NCI-H2227 treated with DMSO at 0.1 percent for 48 hours (cell line): ENCODE data around the gene CLEC16A.
"Not testable (repeated sequence)": the region's sequence is repeated elsewhere in the genome, so short reads cannot be mapped to it uniquely, and the experiment has no call there.

Experiments
- DNase-seq: peaks from one replicate; lab custom pipeline; 2025; lab: John Stamatoyannopoulos, UW

The CLEC16A gene

DNA sequence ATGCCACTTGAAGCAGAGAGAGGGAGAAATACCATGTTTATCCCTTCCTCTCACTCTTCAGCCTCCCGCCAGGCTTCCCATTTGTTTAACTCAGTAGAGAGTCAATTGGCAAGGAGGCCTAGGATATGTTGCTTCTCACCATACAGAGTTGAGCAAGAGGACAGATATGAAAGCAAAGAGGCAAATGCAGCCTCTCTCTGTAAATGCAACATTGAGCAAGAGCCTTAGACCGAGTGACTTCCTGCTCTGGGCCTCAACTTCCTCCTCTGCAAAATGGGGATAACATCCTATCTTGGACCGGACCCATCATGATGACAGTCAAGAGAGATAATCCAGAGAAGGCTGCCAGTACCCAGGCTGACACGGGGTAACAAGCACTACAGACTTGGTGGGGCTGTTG, 274.8 kb downstream of the CLEC16A start:
- no peak for DNase-seq

- DNase-seq, result not testable (repeated sequence)
Observed at GRCh38 chr16:11220507-11220906, 276.1 kb downstream of the CLEC16A start.

DNA sequence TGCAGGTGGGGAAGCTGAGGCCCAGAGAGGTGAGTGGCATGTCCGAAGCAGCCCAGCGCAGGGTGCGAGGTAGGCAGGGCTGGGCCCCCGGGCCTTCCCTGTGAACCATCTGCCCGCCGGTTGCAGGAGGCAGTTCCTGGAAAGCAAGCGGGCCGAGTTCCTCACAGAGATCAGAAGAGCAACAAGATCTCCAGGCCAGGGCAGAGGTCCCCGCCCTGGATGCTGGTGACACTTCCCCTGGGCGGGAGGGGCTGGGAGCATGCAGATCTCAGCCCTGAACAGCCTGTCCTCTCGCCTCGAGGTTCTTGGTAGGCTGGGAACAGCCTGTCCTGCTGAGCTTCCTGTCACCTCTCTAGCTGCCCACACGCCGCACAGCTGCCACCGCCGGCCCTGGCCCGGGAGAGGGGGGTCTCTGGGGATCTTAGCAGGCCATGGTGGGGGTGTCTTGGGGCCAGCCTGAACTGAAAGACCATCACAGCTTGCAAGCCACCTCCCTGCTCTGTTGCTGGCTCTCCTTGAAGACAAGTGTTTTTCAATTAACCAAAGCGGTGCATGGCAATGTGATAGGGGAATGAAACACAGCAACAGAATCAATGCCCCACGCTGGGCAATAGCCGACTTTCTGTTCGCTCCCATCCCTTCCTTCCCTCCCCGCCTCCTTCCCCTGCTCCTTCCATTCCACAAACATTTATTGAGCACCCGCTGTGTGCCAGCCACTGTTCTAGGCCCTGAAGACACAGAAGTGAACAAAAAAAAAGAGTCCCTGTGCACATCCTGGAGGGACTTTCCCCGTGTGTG, 279.9 kb downstream of the CLEC16A start:
- DNase-seq, result no peak

- no peak for DNase-seq
Observed at GRCh38 chr16:11224894-11225676, 280.7 kb downstream of the CLEC16A start.

DNA sequence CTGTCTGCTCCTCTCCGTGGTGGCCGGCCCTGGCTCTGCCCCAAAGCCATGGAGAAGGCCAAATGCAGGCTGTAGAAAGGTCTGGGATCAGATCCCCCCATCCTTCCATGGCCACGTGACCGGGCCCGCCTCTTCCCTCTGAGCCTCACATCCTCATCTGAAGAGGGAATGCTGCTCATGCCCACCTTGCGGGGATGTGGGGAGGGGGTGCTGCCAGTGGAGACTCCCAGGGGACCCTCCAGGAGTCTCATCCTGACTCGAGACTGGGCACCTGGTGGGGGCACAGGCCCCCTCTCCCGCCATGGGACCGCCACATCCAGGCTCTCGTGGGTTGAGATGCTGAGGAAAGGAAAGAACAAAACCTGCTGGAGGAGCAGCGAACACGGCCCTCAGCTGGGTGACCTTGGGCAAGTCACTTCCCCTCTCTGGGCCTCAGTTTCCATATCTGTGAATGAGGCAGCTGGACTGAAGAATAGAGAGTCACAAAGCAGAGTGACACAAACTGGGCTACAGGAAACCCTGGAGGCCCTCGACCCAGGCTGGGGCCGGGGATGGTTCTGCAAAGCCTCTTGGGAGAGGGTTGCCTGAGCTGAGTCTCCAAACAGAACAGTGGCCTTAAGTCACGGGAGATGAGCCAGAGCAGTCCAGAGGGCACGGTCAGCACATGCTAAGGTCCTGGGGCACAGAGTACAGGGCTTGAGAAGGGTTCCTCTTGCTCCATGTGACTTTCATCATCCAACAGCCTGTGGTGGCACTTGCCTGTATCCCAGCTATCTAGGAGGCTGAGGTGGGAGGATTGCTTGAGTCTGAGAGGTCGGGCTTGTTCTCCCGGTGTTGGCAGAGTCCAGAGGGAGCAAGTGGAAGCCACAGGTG, 281.5 kb downstream of the CLEC16A start:
- no peak for DNase-seq

- DNase-seq, result no peak
Observed at GRCh38 chr16:11229432-11229831, 285.1 kb downstream of the CLEC16A start.

GRCh38 chr16:11229906-11230305, 285.5 kb downstream of the CLEC16A start:
- no peak for DNase-seq

DNA sequence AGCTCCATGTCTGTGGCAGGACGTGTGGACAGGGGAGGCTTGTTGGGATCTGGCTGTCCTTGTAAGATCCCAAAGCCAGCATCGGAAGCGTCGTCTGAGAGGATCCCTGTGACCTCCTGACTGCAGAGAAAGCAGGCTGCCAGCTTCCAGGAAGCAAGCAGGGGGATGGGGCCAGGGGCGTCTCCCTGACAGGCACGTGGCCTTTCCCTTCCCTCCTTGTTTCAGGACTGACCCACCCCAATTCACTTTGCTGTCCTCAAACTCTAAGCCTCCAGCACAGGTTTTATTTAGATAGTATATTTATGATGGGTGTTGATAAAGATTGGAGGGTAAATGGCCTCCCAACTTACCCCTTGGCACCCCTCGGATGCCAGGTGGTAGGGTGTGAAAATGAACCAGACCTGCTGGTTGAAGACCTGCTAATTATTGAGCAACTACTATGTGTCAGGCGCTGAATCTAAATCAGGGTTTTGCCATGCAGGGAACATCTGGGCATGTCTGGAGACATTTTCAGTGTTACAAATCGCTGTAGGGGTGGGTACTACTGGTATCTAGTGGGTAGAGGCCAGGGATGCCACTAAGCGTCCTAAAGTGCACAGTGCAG, 287.1 kb downstream of the CLEC16A start:
- no peak for DNase-seq
